Measurements from ENCODE around the gene CTU2. TPM values are rescaled to one million over a fixed set of nuclear protein-coding genes. Genes with fewer than 3 reads are reported as not detected.
A peak's percentile ranks its signal among the peaks of the same experiment; 100 is the strongest.

Gene CTU2
- total RNA-seq, 1 experiment from 2014 or later: 54.9 TPM

DNA sequence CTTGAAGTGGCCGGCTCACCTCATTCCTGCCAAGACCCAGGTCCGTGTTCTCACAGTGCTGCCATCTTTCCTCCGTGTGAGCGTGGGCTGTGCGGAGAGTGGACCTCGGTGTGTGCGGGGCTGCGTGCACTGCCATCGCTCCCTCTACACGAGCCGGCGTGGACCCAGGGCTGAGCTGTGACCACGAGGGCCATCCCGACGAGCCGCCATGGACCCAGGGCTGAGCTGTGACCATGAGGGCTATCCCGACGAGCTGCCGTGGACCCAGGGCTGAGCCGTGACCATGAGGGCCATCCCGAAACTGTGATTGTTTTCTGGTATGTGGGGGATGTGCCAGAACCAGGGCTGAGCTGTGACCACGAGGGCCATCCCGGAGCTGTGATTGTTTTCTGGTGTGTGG is 34.5 kb upstream of the CTU2 start:
- no peaks in the 10 kb centered on the region for H3K27me3 ChIP-seq (replicated peaks; ENCODE audit: control insufficient read depth, insufficient read depth, low read length)
- H3K9me3 Mint-ChIP-seq (ENCODE audit: unreplicated experiment): no peaks in the 10 kb centered on the region
- no peak overlapping the region for H3K27ac Mint-ChIP-seq (ENCODE audit: unreplicated experiment)
- TF ChIP-seq, protein P1, sequence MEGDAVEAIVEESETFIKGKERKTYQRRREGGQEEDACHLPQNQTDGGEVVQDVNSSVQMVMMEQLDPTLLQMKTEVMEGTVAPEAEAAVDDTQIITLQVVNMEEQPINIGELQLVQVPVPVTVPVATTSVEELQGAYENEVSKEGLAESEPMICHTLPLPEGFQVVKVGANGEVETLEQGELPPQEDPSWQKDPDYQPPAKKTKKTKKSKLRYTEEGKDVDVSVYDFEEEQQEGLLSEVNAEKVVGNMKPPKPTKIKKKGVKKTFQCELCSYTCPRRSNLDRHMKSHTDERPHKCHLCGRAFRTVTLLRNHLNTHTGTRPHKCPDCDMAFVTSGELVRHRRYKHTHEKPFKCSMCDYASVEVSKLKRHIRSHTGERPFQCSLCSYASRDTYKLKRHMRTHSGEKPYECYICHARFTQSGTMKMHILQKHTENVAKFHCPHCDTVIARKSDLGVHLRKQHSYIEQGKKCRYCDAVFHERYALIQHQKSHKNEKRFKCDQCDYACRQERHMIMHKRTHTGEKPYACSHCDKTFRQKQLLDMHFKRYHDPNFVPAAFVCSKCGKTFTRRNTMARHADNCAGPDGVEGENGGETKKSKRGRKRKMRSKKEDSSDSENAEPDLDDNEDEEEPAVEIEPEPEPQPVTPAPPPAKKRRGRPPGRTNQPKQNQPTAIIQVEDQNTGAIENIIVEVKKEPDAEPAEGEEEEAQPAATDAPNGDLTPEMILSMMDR (IDR thresholded peaks at IDR 0.05; ENCODE audit: insufficient read depth in 1 of 2, low read depth in 1 of 2, low read length in 1 of 2, severe bottlenecking in 1 of 2, unreplicated experiment in 1 of 2): no peak
- H3K36me3 ChIP-seq (ENCODE audit: control insufficient read depth, insufficient read depth, low read length): no peaks in the 10 kb centered on the region
- H3K4me1 ChIP-seq: no peaks in the 10 kb centered on the region
- no peaks in the 10 kb centered on the region for H3K9me3 ChIP-seq
- H3K4me3 Mint-ChIP-seq (ENCODE audit: unreplicated experiment): no peak overlapping the region
- DNase-seq: no peak
- BruUV-seq (replicated peaks): no TSS peak
- ChIA-PET POLR2A (interaction anchor here (0.5 kb wide), 1 partner anchor 102 kb away, joined by 3 read pairs; the partner anchor contains the start of gene ZC3H18), CTCF (interaction anchor here (1.3 kb wide), 2 partner anchors 9 to 11 kb away, joined by 3 to 5 read pairs; partner anchors contain the start of gene MVD)
- intact Hi-C loops (cut with micrococcal nuclease; ENCODE audit: unreplicated experiment): no loop called here
- no peaks in the 10 kb centered on the region for H3K27me3 Mint-ChIP-seq (ENCODE audit: insufficient read depth, unreplicated experiment)
- no peaks in the 10 kb centered on the region for H3K4me1 Mint-ChIP-seq (ENCODE audit: low read depth, unreplicated experiment)
- peaks cover 21% of the 10 kb centered on the region for H3K36me3 Mint-ChIP-seq (ENCODE audit: insufficient read depth, unreplicated experiment)
- H3K4me3 ChIP-seq (ENCODE audit: low read depth, low read length): no peak overlapping the region

DNA sequence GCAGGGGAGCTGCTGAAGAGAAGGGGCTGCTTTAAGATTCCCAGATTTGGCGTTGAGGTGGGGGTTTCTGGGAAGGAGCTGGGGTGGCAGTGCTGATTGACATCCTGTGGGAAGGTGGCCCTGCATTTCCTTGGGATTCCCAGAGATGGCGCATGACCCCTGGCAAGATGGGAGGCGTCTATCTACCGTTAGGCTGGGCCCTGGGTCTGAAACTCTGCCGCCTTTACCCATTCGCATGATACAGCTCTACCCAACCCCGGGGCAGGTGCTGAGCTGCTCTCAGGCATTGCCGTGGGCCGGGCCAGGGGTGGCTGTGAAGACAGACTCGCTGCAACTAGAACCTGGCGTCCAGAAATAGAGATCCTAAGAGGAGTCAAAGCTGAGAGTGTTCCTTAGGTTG is 33.5 kb upstream of the CTU2 start:
- CTCF ChIA-PET: interaction anchor here (0.6 to 1.3 kb wide), 5 partner anchors 12 to 65 kb away, joined by 3 to 10 read pairs (median 4); no protein-coding TSS in a partner anchor
- peaks cover 13% of the 10 kb centered on the region for H3K36me3 Mint-ChIP-seq (ENCODE audit: insufficient read depth, unreplicated experiment)
- H3K27me3 Mint-ChIP-seq (ENCODE audit: insufficient read depth, unreplicated experiment): no peaks in the 10 kb centered on the region
- H3K4me3 Mint-ChIP-seq (ENCODE audit: unreplicated experiment): no peak overlapping the region
- BruUV-seq (replicated peaks): no TSS peak
- TF ChIP-seq, protein P1 (IDR thresholded peaks at IDR 0.05; ENCODE audit: insufficient read depth in 1 of 2, low read depth in 1 of 2, low read length in 1 of 2, severe bottlenecking in 1 of 2, unreplicated experiment in 1 of 2): peak; percentile 15 to 44
- no peaks in the 10 kb centered on the region for H3K9me3 ChIP-seq
- no peaks in the 10 kb centered on the region for H3K36me3 ChIP-seq (ENCODE audit: control insufficient read depth, insufficient read depth, low read length)
- no peak overlapping the region for H3K27ac Mint-ChIP-seq (ENCODE audit: unreplicated experiment)
- H3K9me3 Mint-ChIP-seq (ENCODE audit: unreplicated experiment): no peaks in the 10 kb centered on the region
- no peak overlapping the region for H3K4me3 ChIP-seq (ENCODE audit: low read depth, low read length)
- no peaks in the 10 kb centered on the region for H3K4me1 ChIP-seq
- no peaks in the 10 kb centered on the region for H3K27me3 ChIP-seq (replicated peaks; ENCODE audit: control insufficient read depth, insufficient read depth, low read length)
- POLR2A ChIA-PET: no interaction called here
- peak in 1 of 2 experiments; percentile 51 for DNase-seq
- H3K4me1 Mint-ChIP-seq (ENCODE audit: low read depth, unreplicated experiment): no peaks in the 10 kb centered on the region
- intact Hi-C loops (cut with micrococcal nuclease; ENCODE audit: unreplicated experiment): no loop called here

DNA sequence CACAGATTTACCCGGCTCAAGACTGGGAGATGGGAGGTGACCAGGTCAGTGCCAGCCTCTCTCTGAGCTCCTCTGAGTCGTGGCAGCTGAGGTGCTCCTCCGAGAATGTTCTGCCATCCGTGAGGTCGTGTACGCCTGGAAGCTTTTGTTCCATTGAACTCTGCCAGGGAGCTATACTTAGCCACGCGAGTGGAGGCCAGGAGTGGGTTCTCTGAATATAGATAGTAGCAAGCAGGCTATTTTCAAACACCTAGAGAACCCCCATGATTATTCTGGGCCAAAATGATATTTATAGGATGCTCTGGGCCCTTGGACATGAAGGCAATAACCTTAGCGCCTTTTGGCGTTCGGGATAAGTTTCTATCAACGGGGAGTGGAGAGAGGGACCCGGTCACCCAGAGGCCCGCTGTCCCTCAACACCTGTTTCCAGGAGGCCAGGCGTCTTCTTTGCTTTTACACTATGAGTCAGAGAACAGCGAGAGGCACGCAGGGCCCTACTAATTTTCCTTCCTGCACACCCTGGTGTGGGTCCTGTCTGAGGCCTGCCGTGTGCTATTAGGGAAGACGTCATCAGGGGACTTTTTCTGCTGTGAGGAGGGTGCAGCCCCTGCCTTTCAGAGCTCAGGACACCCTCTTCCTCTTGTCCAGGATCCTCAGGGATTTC is 32.5 kb upstream of the CTU2 start:
- CTCF ChIA-PET: no interaction called here
- no peaks in the 10 kb centered on the region for H3K27me3 Mint-ChIP-seq (ENCODE audit: insufficient read depth, unreplicated experiment)

More for the DNA sequence above, 32.5 kb upstream of the CTU2 start:
- H3K27ac Mint-ChIP-seq (ENCODE audit: unreplicated experiment): no peak overlapping the region
- POLR2A ChIA-PET: no interaction called here
- no peak overlapping the region for H3K4me3 Mint-ChIP-seq (ENCODE audit: unreplicated experiment)
- Histone ChIP-seq H3K27me3 (replicated peaks; ENCODE audit: control insufficient read depth, insufficient read depth, low read length) (no peaks in the 10 kb centered on the region), H3K9me3 (no peaks in the 10 kb centered on the region), H3K36me3 (ENCODE audit: control insufficient read depth, insufficient read depth, low read length) (no peaks in the 10 kb centered on the region), H3K4me1 (no peaks in the 10 kb centered on the region), H3K4me3 (ENCODE audit: low read depth, low read length) (no peak overlapping the region)
- BruUV-seq (replicated peaks): no TSS peak
- TF ChIP-seq, protein P1 (IDR thresholded peaks at IDR 0.05; ENCODE audit: insufficient read depth in 1 of 2, low read depth in 1 of 2, low read length in 1 of 2, severe bottlenecking in 1 of 2, unreplicated experiment in 1 of 2): no peak
- peaks cover 3% of the 10 kb centered on the region for H3K36me3 Mint-ChIP-seq (ENCODE audit: insufficient read depth, unreplicated experiment)
- no peaks in the 10 kb centered on the region for H3K9me3 Mint-ChIP-seq (ENCODE audit: unreplicated experiment)
- intact Hi-C loops (cut with micrococcal nuclease; ENCODE audit: unreplicated experiment): no loop called here
- no peak for DNase-seq
- no peaks in the 10 kb centered on the region for H3K4me1 Mint-ChIP-seq (ENCODE audit: low read depth, unreplicated experiment)
